OCI-LY7 (cell line): ENCODE data around the gene NAA80.

ENCODE experiments used
- CTCF ChIP-seq: fragments of 200-600 bp; sonication (generic); conservative IDR thresholded peaks from 2 replicates; pipeline ENCODE4 v1.5.1; 2014; ENCODE audit warnings: mild to moderate bottlenecking, antibody characterized with exemption, low read length, moderate library complexity, mixed read lengths
- EZH2phosphoT487 ChIP-seq: fragments of 200-600 bp; sonication (generic); IDR thresholded peaks from 2 replicates; pipeline ENCODE4 v1.6.1; 2018; ENCODE audit warnings: low read depth, borderline replicate concordance, mild to moderate bottlenecking, mixed run types, antibody characterized with exemption, low read length, moderate library complexity, mixed read lengths

GRCh38 chr3:50266836-50267235, 32.4 kb downstream of the NAA80 start:
- TF ChIP-seq CTCF (no peak), EZH2phosphoT487 (no peak)
